ENCODE data around the gene NGEF.

Gene NGEF

GRCh38 chr2:232897598-232898408 is 115.3 kb downstream of the NGEF start:
- DNase-seq (ENCODE audit: low spot score) = no peak

GRCh38 chr2:232896720-232897597 is 116.1 kb downstream of the NGEF start:
- no peak for DNase-seq (ENCODE audit: low spot score)

GRCh38 chr2:232896111-232896510 is 116.9 kb downstream of the NGEF start:
- DNase-seq (ENCODE audit: low spot score) = no peak

- DNase-seq (ENCODE audit: low spot score) = no peak
Observed at GRCh38 chr2:232894746-232895145, 118.3 kb downstream of the NGEF start.

GRCh38 chr2:232894251-232894650 is 118.8 kb downstream of the NGEF start:
- DNase-seq (ENCODE audit: low spot score) = no peak

GRCh38 chr2:232893834-232894233 is 119.2 kb downstream of the NGEF start:
- no peak for DNase-seq (ENCODE audit: low spot score)

- DNase-seq (ENCODE audit: low spot score) = no peak
Observed at GRCh38 chr2:232892843-232893242, 120.2 kb downstream of the NGEF start.

- DNase-seq (ENCODE audit: low spot score) = no peak
Observed at GRCh38 chr2:232892221-232892620, 120.8 kb downstream of the NGEF start.

- DNase-seq (ENCODE audit: low spot score) = no peak
Observed at GRCh38 chr2:232891621-232892071, 121.4 kb downstream of the NGEF start.

- DNase-seq (ENCODE audit: low spot score) = no peak
Observed at GRCh38 chr2:232890896-232891601, 122.0 kb downstream of the NGEF start.

GRCh38 chr2:232890536-232890895 is 122.5 kb downstream of the NGEF start:
- DNase-seq (ENCODE audit: low spot score) = no peak

- DNase-seq (ENCODE audit: low spot score) = no peak
Observed at GRCh38 chr2:232889876-232890401, 123.1 kb downstream of the NGEF start.

GRCh38 chr2:232888839-232889529 is 124.1 kb downstream of the NGEF start:
- DNase-seq (ENCODE audit: low spot score) = no peak

- no peak for DNase-seq (ENCODE audit: low spot score)
Observed at GRCh38 chr2:232888099-232888836, 124.8 kb downstream of the NGEF start.

GRCh38 chr2:232887171-232887850 is 125.7 kb downstream of the NGEF start:
- no peak for DNase-seq (ENCODE audit: low spot score)

GRCh38 chr2:232886632-232887031 is 126.4 kb downstream of the NGEF start:
- no peak for DNase-seq (ENCODE audit: low spot score)

- no peak for DNase-seq (ENCODE audit: low spot score)
Observed at GRCh38 chr2:232886176-232886575, 126.9 kb downstream of the NGEF start.

GRCh38 chr2:232885264-232885961 is 127.6 kb downstream of the NGEF start:
- no peak for DNase-seq (ENCODE audit: low spot score)

- DNase-seq (ENCODE audit: low spot score) = no peak
Observed at GRCh38 chr2:232884549-232885263, 128.3 kb downstream of the NGEF start.
